HG03103 (cell line): Measurements from ENCODE around the gene ACVR2A.

ENCODE experiments used
- ATAC-seq: cut with Tn5 transposase; IDR thresholded peaks from one replicate; pipeline ENCODE4 v1.9.1; 2021; ENCODE audit warnings: low read depth; ENCODE audit not compliant: unreplicated experiment

ACVR2A gene

GRCh38 chr2:147917161-147917560, 72.3 kb downstream of the ACVR2A start:
- no peak for ATAC-seq

DNA sequence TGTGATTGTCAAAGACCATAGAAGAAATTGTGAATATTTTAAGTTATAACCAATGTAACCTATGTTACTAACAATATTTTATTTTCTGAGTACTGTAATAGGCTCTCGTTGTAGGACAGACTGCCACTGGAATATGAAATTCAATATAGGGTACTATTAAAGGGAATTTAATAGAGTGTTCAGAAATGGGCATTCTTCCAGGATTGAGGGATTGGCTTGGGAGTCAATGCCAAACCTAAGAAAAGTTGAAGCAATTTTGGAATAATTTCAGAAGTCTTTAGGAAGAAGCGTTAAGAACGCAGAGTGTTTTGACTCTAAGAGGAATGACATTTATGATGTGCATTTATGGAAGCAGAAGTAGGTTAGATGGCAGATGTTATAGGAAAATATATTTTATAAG, 79.0 kb downstream of the ACVR2A start:
- ATAC-seq, result no peak

- no peak for ATAC-seq
Observed at GRCh38 chr2:147924647-147925046, 79.8 kb downstream of the ACVR2A start.

- no peak for ATAC-seq
Observed at GRCh38 chr2:147925886-147926285, 81.1 kb downstream of the ACVR2A start.

DNA sequence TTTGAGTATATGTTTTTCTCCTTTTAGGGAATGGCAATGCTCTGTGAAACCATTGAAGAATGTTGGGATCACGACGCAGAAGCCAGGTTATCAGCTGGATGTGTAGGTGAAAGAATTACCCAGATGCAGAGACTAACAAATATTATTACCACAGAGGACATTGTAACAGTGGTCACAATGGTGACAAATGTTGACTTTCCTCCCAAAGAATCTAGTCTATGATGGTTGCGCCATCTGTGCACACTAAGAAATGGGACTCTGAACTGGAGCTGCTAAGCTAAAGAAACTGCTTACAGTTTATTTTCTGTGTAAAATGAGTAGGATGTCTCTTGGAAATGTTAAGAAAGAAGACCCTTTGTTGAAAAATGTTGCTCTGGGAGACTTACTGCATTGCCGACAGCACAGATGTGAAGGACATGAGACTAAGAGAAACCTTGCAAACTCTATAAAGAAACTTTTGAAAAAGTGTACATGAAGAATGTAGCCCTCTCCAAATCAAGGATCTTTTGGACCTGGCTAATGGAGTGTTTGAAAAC, 82.3 kb downstream of the ACVR2A start:
- no peak for ATAC-seq

DNA sequence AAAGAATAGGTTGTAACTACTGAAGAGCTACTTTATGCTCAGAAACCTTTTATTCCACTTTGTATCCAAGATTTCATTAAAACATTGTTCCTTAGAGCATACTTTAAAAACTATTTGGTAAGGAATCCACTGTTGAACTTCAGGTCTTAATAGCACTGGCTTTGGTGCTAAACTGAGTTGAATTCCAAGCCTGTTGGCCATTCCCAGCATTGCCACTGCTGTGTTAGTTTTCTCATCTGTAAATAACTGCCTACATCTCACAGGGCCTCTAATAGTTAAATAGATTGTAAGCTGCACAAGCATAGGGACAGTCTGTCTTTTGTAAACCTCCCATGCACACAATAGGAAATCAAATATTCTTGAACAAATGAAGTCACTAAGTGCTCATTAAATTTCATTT, 89.1 kb downstream of the ACVR2A start:
- no peak for ATAC-seq

DNA sequence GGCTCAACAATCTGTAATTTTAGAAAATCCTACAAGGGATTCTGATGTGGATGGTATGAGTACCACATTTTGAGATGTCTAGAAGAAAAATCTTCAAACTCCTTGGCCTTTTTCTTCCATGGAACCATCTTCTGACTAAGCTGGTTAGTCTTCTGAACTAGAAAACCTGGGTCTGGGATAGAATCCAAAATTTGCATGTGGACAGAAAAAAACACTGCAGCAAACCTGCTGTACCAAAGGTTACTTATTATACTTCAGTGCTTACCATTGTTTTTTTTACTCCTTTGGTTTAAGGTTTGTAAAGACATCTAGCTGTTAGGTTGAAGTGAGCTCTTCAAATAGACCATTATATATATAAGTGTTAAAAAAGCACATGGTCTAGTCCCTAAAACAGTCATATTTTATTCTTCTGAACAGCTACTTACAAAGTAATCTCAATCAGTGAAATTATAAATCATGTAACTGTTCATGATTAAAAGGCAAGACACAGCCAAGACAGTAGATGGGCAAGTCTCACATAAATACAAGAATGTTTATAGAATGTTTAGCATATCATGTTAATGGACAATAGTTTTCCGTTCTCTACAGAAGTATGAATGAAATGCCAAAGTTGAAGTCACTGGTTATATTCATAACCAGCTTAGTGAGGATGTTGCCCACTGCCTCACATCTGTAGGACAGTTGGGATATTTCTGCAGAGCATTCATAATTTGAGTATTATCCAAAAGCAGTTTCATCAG, 90.2 kb downstream of the ACVR2A start:
- no peak for ATAC-seq

DNA sequence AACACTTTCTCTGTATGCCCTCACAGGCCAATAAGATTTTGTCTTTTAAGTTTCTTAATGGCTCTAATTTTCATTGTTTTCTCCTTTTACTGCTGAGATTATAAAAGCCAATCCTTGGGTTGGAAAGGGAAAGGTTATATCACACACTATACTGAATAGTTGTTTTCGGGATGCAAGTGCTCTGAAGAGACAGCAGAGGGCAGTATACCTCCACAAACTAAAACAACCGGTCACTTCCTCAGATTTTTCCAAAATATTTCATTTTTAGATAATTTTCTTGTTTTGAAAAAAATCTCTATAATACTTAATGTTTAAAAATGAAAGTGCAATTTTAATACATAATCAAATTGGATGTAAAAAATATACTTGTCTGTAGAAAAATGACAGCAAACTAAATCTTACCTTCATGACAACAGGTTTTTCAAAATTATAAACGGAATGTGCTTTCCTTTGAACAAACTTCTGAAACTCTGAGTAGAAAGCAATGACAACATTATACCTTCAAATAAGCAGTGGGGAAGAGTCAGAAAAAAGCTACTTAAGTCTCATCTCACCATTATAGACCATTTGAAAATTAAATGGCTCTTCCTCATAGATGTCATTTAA, 93.0 kb downstream of the ACVR2A start:
- ATAC-seq, result no peak

- ATAC-seq, result no peak
Observed at GRCh38 chr2:147939313-147939712, 94.5 kb downstream of the ACVR2A start.

DNA sequence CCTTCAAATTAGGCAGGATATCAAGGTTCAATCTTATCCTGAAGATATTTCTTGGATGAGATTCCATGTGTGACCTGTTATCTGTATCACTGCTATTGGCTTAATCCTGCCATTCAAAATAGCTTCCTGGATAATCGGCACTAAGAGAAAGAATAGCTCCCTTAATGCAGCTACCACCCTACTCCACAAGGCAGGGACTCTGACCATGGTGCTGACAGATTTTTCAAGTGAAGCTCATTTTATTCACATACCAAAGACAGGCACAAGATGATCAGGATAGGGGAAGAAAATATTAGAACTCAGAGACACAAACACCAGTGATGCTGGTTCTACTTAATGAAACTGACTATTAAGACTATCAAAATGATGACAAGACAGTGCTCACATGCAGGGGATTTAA, 100.8 kb downstream of the ACVR2A start:
- ATAC-seq, result no peak

DNA sequence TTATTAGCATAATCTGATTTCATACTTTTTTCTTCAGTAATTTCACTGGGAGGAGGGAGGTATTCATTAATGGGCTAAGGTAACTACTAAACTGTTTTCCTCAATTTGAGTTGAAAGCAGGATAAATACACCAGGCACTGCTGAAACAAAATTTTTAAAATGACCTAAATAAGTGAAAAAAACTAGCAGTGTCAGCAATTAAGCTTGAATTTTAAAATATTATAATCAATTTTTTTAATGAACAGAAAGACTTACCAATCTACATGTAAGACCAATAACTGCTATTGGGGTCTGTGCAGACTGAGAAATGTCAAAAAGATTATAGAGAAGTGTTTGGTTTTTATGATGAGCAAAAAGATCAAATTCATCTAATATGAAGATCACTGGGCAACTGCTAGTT, 107.3 kb downstream of the ACVR2A start:
- ATAC-seq, result no peak

DNA sequence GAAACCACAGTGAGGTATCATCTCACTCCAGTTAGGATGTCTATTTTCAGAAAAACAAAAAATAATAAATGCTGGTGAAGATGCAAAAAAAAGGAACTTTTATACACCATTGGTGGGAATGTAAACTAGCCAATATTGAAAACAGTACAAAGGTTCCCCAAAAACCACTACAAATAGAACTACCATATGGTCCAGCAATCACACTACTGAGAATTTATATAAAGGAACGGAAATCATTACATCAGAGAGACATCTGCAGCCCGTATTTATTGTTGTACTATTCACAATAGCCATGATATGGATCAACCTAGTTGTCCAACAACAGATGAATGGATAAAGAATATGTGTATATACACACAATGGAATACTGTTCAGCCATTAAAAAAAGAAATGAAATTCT, 123.7 kb downstream of the ACVR2A start:
- no peak for ATAC-seq

GRCh38 chr2:147976102-147976501, 131.3 kb downstream of the ACVR2A start:
- ATAC-seq, result no peak

- ATAC-seq, result no peak
Observed at GRCh38 chr2:147977679-147978078, 132.8 kb downstream of the ACVR2A start.
